Adrenal gland (tissue), 12 donors: ENCODE measurements around the gene DMRT1. TPM values are rescaled to one million over a fixed set of nuclear protein-coding genes. Genes with fewer than 3 reads are reported as not detected.

Experiments used
- DNase-seq, 7 donors: peaks; one replicate each; pipeline ENCODE4 v3.0.0-alpha.2; 2019 to 2020
- H3K27ac ChIP-seq, 5 donors: fragments of 200-600 bp; sonication (generic) in 4 of 5; 1 replicate in 3 of 5; 2 replicates in 2 of 5; pipeline versions ENCODE4 v1.5.1 to v1.8.0; 2016 to 2020; ENCODE audit warnings: mild to moderate bottlenecking in 1 of 5
- H3K27me3 ChIP-seq: fragments of 200-600 bp; 2 replicates; pipeline ENCODE4 v1.8.0; 2021
- H3K36me3 ChIP-seq, 2 donors: fragments of 200-600 bp; replicated peaks in 1 of 2; 1 replicate in 1 of 2; 2 replicates in 1 of 2; pipeline versions ENCODE4 v1.5.1 to v1.8.0; 2018 to 2022
- H3K4me1 ChIP-seq, 2 donors: fragments of 200-600 bp; replicated peaks in 1 of 2; 1 replicate in 1 of 2; 2 replicates in 1 of 2; pipeline versions ENCODE4 v1.5.1 to v1.8.0; 2018 to 2021
- H3K4me3 ChIP-seq, 4 donors: fragments of 200-600 bp; sonication (generic) in 3 of 4; one replicate each; pipeline ENCODE4 v1.5.1; 2016 to 2018
- H3K9me3 ChIP-seq, 3 donors: fragments of 200-600 bp; sonication (generic) in 1 of 3; replicated peaks in 1 of 3; 1 replicate in 2 of 3; 2 replicates in 1 of 3; pipeline versions ENCODE4 v1.5.1 to v1.8.0; 2016 to 2021
- POLR2A ChIP-seq, 2 donors: fragments of 450-650 bp; IDR thresholded peaks; one replicate each; pipeline ENCODE4 v1.6.1; 2017; ENCODE audit warnings: antibody characterized with exemption in 2 of 2, mild to moderate bottlenecking in 2 of 2, moderate library complexity in 1 of 2
- WGBS, 4 donors: extraction: QIAGEN DNeasy Blood & Tissue Kit in 2 of 4; methylation state at CpG; one replicate each; pipeline versions ENCODE4 v1.1.5 to v1.1.7; 2013 to 2017; 5-methylcytosine and 5-hydroxymethylcytosine counted together
- intact Hi-C, 2 donors: fragments of 100-400 bp; cut with DNase I; formaldehyde crosslinking; loops; one replicate each; pipeline versions ENCODE4 v1.14.1 to v1.15.0; 2022 to 2023
- polyA plus RNA-seq, 3 donors: library from polyadenylated mRNA; stranded (reverse); fragments of 200-250 nt in 2 of 3; fragments of 350-450 nt in 1 of 3; fragmentation: Illumina TruSeq in 1 of 3; extraction: RNeasy Lipid Tissue Mini Kit (QIAGEN cat#74804) in 1 of 3; gene quantifications; one replicate each; pipeline ENCODE4 v1.2.3, GENCODE V29; 2013 to 2014
- small RNA-seq, 2 donors: library from RNA; depleted of rRNA; stranded (forward); fragments of <200 nt; gene quantifications; one replicate each; pipeline ENCODE3, GENCODE V24; 2016
- total RNA-seq, 9 donors: library from RNA; depleted of rRNA in 4 of 9; stranded (reverse); fragments of >200 nt in 4 of 9; fragments of 120-200 nt in 1 of 9; fragmentation: NEBNext Ultra II Directional in 1 of 9; extraction: Animal tissue kit (Norgen Biotek cat#: 25700) in 1 of 9; gene quantifications; one replicate each; pipeline versions ENCODE4 v1.1.0 to v1.2.4, GENCODE V29; 2013 to 2023
- donor health status: healthy with polysubstance abuse.
- donor health status: Bipolar disorder and iron deficiency.
- donor health status: DM: yes; HTN: yes; CAD: no.
- donor health status: DM: no; HTN: no; CAD: no.
- donor health status: DM: no; HTN: no; CAD: no.
- donor health status: DM: yes; HTN: yes; CAD: no.

The DMRT1 gene
- total and polyA plus RNA-seq, 12 donors: 9.2 TPM; not detected in 11

DNA sequence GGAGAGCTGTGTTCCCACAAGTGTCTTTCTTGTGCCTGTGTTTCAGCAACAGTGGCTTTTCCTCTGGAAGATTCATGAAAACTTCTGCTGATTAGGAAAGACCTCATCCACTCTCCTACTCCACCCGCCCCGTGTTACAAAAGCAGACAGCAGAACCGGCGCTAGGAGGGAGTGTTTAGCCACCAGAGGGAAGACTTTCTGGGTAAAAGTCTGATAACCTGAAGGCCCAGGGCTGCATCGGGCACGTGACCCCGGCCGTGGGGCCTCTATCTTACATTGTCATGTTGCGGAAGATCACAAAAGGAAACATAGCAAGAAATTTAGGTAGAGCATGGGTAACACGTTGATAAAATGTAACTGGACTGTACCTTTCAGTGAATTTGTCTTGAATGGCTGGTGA lies 176.6 kb downstream of the DMRT1 start:
- Histone ChIP-seq H3K4me3 (no peak overlapping the region), H3K36me3 (no peaks in the 10 kb centered on the region), H3K9me3 (peaks cover 0 to 5% (median 0%) of the 10 kb centered on the region in 3 donors), H3K27ac (no peak overlapping the region), H3K4me1 (no peaks in the 10 kb centered on the region), H3K27me3 (peaks cover 14% of the 10 kb centered on the region)
- DNase-seq: no peak
- intact Hi-C loops: no loop called here
- WGBS, 4 donors: 10 to 24% (median 20%) methylated on average over 10 of the region's 10 CpGs
- TF ChIP-seq POLR2A (IDR thresholded peaks at IDR 0.05): no peak

Small RNA genes within 50 kb of the gene (small RNA-seq; reads per million reads assigned to genes)
- gene RNU6-1073P: 0 reads per million in 2 donors

Other genes starting within 250 kb of the DMRT1 start
- gene DMRT3, start 135.0 kb downstream of the DMRT1 start, total RNA-seq: not detected
- gene DMRT3, start 135.0 kb downstream of the DMRT1 start, polyA plus RNA-seq: under 1 TPM in 1 of 3 donors, not detected in 2; 0.07 TPM
- under 1 TPM in 3 of 9 donors, not detected in 6; 0.11 to 0.37 (median 0.17) TPM for gene DMRT2, start 208.7 kb downstream of the DMRT1 start, total RNA-seq
- 1 to 10 TPM in 1 of 3 donors, not detected in 2; 1.3 TPM for gene DMRT2, start 208.7 kb downstream of the DMRT1 start, polyA plus RNA-seq